HCEC 1CT (cell line): ENCODE measurements around the gene SLC2A11.

ENCODE experiments used
- DNase-seq: peaks from one replicate; pipeline ENCODE4 v3.0.0-alpha.2; 2017

SLC2A11 gene

DNA sequence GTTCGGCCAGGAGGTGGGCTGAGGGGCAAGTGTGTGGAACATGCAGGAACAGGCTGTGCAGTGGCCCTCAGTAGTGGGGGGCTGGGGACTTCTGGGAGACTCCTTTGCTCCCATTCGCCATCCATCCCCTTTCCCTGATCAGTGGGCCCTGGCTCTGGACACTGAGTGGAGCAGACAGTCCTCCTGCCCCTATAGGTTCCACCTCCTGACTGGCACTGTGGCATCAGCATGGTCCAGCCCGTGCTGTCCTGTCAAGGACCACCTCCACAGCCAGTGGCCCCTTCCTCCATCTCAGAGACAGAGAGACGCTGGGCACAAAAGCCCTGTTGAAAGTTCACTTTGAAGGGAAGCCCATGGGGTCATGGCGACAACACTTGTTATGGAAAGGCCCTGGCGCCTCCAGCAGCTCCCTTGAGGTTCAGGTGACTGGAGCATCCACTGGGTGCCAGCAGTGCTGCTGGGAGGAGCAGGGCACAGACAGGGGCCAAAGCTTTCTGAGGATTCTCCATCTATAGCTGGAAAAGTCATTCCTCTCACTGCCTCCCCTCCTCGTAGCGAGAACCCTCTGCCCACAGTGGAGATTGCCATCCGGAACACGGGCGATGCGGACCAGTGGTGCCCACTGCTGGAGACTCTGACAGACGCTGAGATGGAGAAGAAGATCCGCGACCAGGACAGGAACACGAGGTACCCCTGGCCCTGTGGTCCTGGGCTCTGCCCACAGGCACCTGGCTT lies 24.5 kb upstream of the SLC2A11 start:
- no peak for DNase-seq

DNA sequence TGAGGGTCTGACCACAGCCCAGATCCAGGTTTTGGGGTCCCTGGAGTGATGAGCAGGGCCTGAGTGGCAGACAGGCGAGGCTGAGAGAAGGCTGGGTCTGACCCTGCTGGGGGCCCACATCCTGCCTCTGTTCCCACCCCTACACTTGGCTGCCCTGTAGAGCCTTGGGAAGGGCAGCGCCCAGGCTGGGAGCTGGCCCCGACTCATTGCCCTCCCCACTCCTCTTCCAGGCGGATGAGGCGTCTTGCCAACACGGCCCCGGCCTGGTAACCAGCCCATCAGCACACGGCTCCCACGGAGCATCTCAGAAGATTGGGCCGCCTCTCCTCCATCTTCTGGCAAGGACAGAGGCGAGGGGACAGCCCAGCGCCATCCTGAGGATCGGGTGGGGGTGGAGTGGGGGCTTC lies 23.8 kb upstream of the SLC2A11 start:
- no peak for DNase-seq

DNA sequence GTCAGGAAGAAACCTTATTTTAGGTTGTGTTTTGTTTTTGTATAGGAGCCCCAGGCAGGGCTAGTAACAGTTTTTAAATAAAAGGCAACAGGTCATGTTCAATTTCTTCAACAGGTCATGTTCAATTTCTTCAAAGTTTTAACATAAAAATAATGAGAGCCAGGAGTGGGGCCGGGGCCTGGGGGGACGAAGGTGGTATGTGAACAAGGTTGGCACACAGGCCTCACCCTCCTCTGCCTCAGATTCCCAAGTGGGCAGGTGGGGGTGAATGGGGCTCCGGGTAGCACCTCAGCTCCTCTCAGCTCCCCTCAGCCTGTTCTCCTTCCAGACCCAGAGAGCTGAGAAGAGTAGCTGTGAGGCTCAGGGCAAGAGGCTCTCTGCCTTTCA lies 23.3 kb upstream of the SLC2A11 start:
- no peak for DNase-seq

DNA sequence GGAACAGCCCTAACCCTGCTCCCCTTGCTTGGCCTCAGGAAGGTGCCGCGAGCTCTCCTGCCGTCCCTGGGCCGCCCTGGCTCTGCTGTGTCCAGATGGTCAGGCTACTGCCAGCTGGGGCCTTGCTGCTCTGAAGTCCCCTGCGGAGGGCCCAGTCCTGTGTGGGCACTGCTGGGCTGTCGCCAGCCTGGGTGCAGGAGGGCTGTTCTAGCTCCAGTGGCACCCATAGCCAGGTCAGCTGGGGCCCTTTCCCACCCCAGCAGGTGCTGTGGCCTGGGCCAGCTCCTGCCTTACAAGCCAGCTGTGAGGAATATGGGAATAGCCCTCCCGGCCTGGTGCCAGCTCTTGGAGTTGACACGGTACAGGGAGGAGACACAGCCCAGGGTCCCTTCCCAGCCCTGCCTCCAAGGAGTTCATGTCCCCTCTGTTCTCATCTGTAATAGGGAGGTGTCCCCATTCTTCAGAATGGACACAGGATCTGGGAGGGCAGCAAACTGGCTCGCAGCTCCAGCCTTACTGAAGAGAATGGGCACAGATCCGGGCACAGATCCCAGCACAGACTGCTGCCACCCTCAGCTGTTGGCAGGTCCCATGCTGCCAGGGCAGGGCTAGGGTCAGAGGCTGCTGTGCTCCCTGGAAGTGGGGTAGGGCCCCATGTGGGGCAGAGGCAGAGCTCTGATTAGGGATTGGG lies 22.7 kb upstream of the SLC2A11 start:
- DNase-seq: no peak

DNA sequence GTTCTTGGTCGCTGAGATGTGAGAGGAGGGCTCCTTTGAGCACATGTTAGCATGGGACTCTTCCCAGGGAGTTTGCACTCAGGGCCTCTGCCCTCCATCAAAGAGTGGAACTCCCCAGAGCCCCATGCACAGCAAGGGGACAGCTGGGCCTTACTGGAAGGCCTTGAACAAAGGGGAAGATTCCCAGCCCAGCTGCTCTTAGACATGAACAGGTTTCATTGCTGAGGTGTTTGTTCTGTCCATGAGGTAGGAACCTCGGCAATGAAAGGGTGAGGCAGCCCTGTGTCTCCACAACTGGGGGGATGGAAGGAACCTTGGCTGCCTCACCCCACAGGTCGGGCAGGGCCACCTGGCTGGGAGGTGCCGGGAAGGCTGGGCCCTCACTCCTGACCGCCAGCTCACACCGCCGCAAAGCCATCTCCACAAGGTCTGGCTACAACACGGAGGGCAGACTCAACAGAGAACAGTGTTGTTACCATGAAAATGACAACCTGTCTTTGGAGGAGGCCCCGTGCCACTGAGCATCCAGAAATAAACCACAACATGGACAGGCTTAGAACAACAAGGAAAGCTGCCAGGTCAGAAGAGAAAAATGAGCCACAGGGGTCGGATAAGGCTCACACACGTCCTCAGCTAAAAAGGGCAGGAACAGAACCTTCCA lies 22.1 kb upstream of the SLC2A11 start:
- no peak for DNase-seq

DNA sequence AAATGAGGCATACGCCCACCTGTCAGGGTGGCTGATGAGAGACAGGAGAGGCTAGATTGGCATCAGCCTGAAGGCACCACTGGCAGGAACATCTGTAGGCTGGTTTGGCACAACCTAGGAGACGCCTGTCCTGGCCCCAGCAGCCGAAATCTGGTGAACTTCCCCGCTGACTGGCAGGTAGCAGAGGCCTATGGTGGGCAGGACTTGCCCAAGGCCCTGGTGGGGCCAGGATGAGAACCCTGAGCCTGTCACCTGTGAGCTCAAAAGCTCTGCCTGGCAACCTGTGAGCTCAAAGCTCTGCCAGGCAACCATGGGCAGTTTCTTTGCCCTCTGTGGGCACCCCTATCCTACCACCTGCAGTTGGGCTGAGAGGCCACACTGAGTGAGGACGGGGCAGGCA lies 21.4 kb upstream of the SLC2A11 start:
- no peak for DNase-seq

DNA sequence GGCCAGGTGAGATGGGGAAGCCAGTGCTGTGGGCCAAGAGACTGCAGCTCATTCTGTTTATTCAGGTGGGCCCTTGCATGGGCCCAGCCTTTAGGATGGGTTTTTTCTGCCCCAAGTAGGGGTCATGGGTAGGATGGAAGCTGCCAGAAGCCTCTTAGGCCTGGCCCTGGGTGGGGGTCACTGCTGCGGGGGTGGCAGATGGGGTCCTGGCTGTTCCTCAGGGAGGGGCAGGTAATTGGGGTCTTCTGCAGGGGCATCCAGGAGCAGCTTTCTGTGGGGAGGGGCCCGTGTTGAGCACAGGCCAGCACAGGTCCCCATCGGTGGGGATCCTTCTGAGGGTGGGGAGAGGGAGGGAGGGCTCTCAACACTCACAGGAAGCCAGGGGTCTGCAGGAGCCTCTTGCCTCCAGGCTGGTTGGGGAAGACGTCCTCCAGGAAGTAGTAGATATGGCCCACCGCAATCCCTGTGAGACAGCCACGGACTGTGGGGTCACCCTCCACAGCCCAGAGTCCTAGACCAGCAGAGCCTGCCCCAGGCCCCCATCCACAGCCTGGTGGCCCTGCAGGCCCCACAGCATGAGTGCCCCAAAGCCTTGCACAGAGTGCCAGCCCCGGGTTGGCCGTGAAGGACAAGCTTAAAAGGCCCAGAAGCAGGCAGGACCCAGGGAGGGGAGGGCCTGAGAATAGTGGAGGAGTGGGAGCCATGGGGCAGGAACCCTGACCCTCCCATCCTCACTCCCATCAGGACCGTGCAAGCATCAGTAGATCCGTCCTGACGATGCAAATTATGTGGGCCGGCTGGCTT lies 20.8 kb upstream of the SLC2A11 start:
- no peak for DNase-seq

DNA sequence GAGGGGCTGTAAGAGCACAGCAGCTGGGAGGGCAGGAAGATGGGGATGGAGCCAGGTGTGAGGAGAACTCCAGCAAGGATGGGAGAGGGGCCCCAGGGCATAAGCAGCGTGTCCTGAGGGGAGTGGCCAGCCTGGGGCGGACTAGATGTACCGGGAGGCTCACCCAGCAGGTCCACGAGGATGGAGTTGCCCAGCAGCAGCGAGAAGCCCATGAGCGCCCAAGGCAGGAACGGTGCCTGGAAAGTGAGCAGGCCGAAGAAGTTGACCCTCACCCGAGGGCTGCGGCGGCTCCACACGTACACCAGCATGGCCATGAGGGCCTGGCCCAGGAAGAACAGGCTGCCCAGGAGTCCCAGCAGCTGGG lies 20.2 kb upstream of the SLC2A11 start:
- DNase-seq: no peak

DNA sequence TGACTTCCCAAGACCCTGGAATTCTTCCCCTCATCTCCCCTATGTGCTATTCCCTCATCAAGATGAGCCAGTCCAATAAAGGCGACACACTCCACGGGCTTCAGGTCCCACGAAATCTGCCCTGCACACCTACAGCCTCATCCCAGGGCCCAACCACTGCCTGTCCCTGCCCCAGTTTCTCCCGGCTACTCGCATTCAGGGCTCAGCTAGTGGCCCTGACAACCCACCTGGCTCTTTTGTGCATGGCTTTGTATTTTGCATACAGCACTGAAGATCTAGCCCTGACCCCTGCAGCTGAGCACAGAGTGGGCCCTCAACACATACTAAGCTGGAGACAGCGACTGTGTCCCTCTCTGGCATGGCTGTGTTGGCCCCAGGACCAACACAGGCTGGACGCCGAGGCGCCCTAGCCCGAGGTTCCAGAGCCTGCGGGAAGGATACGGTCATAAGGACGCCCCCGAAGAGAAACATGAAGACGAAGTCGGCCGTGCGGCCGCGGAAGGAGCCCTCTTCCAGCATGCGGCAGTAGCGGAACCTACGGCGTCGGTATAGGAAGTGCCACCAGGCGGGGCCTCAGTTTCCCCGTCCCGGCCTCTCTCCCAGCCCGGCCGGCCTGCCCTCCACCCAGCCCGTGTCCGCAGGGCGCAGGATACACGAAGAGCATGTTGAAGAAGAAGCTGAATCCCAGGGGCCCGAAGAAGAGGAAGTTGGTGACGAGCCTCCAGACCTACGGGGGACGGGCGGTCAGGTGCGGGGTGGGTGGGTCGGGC lies 19.6 kb upstream of the SLC2A11 start:
- no peak for DNase-seq

DNA sequence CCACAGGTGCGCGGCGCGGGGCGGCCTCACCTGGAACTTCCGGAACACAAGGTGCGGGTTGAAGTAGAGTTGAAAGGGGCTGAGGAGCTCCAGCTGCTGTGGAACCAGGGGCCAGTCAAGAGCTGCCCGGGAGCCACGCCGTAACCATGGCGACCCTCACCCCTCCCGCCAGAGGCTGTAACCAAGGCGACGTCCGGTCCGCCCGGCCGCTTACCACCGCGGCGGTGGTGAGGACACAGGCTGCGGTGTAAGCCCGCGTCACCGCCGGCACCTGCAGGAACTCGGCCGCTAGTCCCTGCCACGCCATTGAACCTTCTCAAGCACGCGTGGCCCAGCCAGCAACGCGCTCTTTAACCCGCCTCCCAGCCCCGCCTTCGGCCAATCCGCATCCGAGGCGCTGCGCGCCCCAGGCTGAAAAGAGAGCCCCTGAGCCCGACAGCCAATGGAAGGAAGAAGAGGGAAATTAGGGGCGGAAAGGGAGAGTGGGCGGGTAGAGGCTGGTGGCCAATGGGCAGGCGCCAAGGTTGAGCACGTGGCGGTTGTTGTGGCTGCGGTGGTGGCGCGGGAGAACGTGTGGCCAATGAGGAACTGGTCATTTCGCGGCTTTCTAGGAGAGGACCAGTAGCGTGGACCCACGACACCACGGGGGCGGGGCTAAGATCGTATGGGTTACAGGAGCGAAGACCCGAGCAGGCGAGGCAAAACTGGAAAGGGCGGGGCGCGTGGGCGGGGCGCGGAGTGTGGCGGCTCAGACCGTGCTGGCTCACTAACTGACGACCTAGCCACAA lies 18.8 kb upstream of the SLC2A11 start, which contains the start of gene DERL3:
TSS of gene DERL3 (minus strand) at position 326 of the 788 bp plus-strand sequence. CDS start at position 307, 19 bp downstream.
- no peak for DNase-seq

DNA sequence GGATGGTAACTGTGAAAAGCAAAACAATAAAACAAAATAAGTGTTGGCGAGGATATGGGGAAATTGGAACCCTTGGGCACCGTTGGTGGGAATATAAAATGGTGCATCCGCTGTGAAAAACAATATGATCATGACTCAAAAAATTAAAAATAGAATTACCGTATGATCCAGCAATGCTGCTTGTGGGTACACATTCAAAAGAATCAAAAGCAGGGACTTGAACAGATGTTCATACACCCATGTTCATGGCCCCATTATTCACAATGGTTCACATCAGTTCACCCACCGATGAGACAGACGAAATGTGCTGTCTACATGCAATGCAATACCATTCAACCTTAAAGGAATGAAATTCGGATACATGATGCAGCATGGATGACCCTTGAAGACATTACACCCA lies 17.6 kb upstream of the SLC2A11 start:
- peak; percentile 6 for DNase-seq

DNA sequence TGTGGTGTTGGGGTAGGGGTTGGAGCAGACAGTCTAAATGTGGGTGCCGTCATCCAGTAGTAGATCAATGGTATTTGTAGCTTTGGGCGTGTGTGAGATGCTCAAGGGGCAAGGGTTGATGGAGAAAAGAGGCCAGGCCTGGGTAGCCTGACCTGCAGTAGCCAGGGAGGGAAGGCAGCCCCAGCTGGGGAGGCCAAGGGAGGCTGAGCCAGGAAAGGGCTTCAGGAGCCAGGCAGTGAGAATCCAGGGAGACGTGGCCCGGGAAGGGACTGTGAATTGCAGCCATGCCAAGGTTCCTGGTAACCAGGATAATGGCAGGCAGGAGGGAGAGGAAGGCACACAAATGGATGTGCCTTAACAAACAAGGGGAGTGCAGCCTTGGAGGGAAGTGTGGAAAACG lies 16.4 kb upstream of the SLC2A11 start:
- DNase-seq: no peak

DNA sequence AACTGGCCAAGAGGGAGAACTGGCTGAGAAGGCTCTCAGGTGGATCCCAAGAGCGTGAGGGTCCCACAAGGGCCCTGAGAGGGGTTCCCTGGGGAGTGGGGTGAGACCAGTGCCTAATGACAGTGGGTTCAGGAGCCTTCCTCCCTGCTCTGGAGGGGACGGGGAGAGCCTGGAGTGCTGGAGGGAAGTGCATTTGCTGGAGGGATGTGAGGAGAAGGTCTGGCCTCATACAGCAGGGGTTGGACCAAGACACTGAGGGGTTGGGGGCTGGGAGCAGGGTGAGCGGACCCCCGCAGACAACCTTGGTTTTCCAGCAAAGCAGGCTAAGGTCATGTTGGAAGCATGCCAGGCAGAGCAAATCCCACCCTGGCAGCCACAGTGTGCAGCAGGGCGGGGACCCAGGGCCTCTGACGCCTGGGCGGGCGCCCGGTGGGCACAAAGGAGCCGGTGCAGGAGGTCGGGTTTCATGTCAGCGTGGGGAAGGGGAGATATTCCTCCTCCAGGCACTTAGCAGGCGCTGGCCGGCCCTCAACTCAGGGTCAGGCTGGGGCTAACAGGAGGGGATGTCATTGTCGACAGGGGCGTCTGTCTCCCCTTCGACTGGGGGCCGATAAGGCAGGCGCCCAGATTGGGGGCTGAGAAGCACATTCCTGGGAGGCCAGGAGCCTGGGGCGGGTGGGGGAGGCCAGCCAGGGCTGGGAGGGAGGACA lies 15.8 kb upstream of the SLC2A11 start:
- DNase-seq: no peak

DNA sequence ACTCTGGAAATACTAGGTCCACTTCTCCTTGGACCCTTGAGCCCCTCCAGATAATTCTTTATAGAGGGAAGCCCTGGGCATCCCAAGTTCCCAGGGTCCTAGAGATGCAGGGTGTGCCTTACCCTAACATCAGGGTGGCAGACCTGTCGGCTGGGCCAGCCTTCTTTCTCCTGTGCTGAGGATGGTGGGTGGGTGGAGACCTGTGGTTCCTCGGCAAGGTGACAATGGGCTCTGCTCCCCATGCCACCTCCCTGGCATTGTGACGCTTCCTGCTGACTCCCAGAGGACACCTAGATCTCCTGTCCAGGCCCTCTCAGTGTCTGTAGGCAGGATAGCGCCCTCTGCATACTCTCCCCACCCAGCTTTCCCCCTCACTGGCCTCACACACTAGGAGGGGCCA lies 15.1 kb upstream of the SLC2A11 start:
- no peak for DNase-seq

DNA sequence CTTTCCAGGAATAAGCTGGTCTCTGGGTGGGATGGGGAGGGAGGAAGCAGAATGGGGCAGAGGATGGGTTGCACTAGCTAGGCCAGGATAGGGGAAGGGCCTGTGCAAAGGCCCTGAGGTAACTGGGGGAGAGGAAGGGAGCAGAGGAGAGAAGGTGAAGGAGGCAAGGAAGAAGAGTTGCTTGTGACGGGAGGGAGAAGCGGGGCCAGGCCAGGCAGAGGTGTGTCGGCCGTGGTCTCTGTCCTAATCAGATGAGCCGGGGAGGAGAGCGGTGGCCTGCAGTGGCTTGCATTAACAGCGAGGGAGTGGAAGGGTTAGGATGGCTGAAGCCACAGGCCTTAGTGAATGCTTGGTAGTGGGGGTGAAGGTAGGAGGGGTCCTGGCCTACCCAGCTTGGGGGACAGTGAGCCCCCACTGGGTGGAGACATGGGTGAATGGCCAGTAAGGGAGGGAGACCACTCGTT lies 12.9 kb upstream of the SLC2A11 start:
- DNase-seq: no peak

DNA sequence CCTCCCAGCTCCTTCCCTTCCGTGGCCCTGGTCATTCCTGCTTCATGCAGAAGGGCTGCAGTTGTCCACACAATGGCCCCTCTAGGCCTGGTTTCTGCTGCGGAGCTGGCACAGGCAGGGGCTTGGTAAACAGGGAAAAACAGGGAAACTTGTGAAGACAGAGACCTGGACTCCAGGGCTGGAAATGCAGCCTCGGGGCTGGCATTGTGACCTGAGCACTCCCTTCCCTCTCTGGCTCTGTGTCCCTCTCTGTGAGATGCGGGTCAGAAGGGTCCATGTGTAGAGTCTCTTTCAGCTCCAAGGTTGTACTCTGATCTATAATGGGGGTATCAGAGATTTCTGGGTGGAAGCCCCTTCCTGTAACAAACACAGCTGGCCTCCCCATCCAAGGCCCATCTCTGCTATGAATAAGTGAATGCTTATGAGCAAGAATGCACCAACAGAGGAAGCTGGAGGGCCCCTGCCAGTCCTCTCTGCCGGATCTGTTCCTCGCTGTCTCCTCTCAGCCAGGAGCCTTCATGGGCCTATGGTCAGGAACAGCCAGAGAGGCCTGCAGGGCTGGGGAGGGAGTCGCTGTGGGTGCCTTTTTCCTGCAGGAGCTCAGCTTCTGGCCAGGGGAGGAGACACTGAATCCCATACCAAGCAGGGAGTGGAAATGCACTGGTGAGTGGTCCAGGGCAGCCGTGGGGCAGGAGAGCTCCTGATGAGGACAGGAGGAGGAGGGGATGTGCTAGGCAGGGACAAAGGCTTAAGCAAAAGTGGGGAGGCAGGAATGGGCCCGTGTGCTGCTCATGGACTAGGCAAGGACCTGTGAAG lies 12.2 kb upstream of the SLC2A11 start:
- DNase-seq: no peak

DNA sequence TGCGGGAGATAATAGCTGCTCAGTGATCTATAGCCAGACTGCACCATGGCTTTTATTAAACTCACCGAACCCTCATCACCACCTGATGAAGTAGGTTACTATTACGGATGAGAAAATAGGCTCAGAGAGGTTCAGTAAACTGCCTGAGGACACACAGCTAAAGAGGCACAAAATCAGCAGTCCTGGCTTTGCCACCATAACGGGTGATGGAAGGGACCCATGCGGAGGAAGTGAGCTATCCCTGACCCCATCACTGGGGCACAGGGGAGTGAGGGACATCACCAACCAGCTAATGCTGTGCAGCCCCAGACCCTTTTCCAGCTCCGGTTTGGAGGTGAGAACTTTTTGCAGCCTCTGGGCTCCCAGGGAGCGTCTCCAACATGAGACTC lies 11.6 kb upstream of the SLC2A11 start:
- DNase-seq: no peak

DNA sequence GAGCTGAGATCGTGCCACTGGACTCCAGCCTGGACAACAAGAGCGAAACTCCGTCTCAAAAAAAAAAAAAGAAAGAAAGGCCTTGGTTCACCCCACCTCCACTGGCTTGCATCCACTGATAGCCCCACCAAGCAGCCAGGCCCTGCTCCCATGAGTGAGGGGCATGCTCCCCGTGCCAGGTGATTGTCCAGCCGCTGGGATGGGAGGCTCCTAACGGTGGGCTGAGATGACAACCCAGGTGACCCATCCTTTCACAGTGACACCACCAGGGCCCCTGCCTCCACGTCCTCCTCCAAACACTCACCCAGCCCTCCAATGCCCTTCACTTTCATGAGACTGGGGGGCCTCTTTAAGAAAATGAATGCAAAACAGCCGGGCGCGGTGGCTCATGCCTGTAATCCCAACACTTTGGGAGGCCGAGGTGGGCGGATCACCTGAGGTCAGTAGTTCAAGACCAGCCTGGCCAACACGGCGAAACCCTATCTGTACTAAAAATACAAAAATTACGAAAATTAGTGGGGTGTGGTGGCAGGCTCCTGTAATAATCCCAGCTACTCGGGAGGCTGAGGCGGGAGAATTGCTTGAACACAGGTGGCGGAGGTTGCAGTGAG lies 10.3 kb upstream of the SLC2A11 start:
- DNase-seq: no peak
